HG03469 (cell line): Measurements from ENCODE around the gene HSPBAP1.
"Not testable (repeated sequence)": the region's sequence is repeated elsewhere in the genome, so short reads cannot be mapped to it uniquely, and the experiment has no call there.

Source experiments
- ATAC-seq: cut with Tn5 transposase; IDR thresholded peaks from one replicate; pipeline ENCODE4 v1.9.1; 2021; ENCODE audit warnings: mild to moderate bottlenecking, moderate library complexity, moderate number of reproducible peaks; ENCODE audit not compliant: unreplicated experiment

HSPBAP1 gene

DNA sequence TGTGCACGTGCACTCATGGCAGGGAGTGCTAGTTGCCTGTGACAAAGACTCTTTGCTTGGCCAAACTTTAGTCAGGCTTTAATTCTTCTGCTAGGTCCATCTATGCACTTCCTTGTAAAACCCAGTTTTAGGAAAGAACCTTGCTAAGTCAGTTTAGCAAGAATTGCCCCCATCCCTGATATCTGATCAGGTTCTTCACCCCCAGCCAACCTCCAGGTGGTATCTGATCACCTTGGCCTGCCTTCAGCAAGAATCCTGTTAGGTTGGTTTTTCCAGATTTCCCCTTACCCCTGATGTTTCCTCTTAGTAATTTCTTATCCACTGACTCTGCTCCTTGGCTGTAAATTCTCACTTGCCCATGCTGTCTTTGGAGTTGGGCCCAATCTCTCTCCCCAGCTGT, 8.4 kb downstream of the HSPBAP1 start:
- ATAC-seq: no peak

DNA sequence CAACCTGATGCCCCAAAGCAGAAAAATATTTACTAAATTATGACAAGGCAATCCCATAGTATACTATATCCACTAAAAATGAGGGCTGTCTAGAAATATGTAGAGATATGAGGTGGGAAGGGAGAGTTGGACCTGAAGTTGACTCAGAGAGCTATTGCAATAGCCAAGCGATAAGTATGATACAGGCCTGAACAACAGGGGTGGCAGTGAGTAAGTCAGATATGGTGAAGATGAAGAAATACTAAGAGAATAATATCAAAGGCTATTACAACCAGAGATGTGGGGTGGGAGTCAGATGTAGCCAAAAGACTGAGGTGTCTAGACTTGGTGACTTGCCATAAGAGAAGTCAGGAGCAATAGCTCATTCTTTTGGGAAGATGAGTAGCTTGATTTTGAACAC, 9.2 kb downstream of the HSPBAP1 start:
- ATAC-seq: no peak

DNA sequence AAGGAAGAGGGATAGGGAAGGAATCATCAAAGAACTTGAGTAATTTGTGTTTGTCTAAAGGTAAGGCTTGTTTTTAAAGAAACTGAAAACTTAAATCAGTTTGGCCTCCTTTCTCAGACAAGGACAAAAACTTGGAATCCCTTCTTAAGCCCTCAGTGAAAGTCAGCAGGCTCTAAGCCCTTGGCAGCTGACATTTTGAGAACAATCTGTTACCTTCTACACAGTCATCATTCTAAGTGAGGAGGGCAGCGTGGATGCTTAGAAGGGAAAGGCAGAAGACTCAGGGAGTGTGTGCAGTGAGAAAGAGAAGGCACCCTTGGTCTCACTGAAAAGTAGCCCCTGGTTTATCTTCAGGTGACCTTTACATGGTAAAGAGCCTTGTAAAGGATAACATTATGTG, 10.8 kb downstream of the HSPBAP1 start:
- ATAC-seq: no peak

DNA sequence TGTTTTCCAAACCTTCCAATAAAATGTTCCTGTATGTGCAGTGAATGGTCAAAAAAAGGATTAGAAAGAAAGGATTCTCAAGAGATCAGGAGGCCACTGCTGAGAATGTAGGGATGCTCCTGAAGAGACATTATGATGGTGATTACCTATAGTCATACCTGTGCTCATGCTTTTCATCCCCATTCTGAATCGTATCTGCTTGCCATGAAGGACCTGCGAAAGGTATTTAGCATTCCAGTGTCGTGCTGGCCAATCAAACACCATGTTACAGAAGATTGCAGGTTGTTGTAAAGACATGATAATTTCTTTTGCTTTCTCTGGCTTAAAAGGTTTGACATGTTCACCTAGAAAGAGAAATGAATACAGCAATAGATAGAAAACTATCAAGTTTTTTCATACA, 16.1 kb downstream of the HSPBAP1 start:
- ATAC-seq: no peak

DNA sequence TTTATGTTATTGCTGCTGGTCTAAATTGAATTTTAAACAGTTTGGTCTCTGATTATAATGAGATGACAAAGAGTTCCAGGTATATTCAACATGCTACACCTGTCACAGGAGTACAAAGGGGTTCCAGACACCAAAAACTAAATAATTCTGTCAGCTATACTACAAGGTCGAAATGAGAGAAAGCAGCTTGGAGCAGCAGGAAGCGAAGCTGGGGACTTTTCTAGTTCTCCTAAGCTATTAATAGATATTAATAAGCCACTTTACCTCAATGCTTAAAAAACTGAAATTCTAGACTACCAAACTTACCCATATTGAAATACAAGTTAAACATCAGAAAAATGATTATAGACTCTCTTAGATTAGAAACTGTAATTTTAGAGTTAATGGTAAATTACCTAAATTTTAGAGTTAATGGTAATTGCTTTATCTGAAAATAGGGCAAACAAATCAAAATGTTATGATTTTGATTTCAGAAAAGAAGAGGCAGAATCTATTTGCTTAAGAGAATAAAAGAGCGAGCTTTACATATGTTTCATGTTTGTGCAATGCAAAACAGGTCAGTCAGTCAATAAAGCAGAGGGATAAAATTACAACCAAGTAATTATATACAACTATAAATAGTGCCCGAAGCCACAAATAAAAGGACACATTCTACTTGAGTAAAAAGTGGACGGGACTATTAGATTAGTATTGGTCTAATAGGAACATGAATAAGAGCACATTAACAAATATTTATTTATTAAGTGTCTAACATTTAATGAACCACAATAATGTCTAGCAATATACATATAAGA, 16.8 kb downstream of the HSPBAP1 start:
- no peak for ATAC-seq

DNA sequence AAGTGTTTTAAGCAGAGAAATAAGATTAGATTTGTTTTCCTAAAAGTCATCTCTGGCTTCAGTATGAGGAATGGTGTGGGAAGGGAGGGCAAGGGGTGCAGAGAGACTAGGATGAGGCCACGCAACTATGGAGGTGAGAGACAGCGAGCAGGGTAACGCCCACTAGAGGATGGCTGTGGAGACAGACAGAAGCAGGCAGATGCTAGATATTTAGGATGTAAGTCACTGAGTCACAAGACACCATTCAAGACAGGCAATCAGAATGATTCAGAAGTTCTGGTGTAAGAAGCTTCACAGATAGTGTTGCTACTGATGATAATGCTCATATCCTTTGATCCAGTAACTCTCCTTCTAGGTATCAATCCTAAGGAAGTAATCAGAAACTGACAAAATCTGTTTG, 19.1 kb downstream of the HSPBAP1 start:
- ATAC-seq: no peak

DNA sequence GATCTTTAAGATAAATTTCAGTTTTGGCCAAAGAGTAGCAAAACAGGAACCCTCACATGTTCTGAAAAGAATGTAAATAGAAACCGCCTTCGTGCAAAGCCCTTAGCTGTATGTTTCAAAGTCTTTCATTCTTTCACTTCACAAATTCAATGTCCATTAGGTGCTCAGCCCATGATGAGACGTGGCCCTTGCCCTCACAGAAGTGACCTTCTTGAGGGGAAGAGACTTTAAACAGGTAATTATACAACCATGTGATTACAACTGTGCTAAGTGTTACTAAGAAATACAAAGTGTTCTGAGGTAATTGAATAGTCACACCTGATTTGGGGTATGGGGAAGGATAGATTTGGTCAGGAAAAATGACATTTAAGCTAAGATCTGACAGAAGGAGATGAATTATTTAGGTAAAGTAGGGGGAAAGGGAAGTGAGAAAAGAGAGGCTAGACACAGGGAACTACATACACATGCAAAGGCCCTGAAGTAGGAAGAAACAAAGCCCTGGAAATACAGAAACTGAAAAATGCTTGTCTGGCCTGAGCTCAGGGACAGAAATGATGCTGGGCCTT, 19.6 kb downstream of the HSPBAP1 start:
- no peak for ATAC-seq

DNA sequence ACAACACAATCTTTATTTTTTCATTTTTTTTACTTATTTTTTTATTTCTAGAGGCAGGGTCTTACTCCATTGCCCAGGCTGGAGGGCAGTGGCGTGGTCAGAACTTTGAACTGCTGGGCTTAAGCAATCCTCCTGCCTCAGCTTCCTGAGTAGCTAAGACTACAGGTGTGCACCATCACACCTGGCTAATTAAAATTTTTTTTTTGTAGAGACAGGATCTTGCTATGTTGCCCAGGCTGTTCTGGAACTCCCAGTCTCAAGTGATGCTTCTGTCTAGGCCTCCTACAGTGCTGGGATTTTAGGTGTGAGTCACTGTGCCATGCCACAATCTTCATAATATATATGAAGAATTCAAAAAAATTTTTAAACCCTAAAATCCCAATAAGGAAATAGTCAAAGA, 20.8 kb downstream of the HSPBAP1 start:
- ATAC-seq: no peak

DNA sequence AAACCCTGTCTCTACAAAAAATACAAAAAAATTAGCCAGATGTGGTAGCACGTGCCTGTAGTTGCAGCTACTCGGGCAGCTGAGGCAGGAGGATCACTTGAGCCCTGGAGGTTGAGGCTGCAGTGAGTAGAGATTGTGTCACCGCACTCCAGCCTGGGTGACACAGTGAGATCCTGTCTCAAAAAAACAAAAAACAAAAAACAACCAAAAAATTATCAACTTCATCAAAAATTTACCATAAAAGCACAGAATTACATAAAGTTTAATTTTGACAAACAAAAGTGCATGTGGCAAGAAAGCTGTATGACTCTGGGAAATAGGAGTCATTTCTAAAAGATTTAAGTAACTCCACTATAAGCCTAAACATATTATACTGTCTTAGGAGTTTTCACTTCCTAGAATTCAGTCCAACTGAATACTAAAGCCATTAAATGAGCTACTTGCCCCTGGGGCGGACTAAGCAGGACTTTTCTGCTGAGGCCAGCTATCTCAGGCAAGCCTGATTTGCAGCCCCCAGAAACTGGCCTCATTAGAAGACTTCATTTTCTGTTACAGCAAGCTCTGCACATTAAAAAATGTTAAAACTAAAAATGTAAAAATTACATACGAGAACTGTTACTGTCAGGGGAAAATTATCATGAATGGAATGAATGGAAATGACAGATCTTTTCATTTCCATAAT, 23.0 kb downstream of the HSPBAP1 start:
- no peak for ATAC-seq

DNA sequence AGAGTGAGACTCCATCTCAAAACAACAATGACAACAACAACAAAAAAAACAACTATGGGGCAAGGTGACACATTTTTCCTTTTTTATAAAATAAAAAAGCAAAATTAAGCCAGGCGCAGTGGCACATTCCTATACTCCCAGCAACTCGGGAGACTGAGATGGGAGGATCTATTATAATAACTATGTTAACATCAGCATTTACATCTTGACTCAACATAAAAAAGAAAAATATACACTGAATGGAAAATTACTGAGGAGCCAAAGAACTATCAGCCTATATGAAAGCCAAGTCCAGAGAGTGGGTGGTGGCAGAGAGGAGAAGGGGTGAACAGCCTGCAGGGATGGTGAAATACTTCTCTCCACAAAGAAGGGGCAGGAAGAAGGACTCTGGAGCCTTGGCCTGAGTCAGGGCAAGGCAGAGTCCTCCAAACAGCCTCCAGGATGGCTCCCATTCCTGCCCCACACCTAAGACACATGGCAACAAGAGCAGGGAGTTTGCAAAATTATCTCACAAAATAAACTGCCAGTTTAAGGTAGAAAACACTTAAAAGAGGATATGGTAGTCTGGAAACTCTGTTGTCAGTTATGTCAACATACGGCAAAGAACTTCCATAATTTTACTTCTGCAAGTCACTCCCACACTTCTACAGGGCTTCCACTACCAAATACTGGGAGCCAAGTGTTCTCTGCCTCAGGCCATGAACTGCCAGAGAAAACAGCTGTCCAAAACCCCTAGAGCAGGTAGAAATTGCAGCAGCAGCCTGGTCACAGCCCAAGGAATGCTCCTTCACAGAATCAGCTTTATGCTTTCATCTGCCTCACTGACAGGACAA, 25.9 kb downstream of the HSPBAP1 start:
- ATAC-seq: no peak

DNA sequence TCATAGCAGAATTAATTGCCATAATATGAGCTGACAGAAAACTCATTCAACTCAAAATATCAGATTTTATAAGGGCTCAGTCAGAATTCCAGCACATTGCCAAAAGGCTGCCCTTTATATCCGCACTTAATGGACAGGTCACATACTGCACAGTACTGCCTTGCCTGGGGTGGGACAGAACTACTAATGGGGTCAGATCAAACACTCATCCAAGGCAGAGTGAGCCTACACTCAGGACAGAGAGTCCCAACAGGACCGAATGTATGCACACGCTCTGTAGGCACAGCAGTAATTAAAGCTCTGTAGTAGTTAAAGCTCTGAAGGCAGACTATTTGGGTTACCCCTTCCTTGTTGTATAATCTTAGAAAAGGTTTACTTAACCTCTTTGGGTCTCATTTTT, 27.2 kb downstream of the HSPBAP1 start:
- ATAC-seq: no peak

DNA sequence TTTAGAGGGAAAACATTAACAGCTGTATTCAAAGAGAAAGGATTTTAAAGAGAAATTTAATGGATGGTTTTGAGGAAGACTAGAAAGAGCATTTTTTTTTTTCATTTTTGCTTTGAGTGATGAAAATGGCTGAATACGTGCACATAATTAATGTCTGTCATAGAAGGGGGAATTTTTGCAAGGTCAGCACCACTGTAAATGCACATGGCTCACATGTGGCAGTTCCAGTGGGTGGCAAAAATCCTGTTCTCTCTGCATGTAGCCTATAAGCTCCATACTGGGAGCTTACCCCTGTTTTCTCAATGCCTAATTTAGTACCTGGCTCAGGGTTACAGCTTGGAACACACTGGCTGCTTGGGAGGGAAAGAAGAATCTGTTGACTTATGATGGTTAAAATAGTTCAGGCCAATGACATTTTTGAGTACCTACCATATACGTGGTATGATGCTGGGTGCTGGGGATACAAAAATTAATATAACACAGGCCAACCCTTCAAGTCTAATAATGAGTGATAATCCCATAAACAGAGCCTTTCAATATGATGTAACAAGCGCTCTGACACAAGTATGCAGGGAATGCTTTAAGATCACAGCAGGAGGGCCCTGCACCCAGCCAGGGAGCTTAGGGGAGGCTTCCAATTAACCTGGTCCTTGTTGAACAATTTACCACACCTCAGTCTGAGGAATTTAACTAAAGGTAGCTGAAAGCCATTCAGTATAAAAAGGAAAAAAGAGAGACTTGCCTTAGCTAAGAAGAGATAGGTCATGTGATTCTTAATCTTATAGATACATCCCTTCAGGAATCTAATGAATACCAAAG, 33.0 kb downstream of the HSPBAP1 start:
- no peak for ATAC-seq

DNA sequence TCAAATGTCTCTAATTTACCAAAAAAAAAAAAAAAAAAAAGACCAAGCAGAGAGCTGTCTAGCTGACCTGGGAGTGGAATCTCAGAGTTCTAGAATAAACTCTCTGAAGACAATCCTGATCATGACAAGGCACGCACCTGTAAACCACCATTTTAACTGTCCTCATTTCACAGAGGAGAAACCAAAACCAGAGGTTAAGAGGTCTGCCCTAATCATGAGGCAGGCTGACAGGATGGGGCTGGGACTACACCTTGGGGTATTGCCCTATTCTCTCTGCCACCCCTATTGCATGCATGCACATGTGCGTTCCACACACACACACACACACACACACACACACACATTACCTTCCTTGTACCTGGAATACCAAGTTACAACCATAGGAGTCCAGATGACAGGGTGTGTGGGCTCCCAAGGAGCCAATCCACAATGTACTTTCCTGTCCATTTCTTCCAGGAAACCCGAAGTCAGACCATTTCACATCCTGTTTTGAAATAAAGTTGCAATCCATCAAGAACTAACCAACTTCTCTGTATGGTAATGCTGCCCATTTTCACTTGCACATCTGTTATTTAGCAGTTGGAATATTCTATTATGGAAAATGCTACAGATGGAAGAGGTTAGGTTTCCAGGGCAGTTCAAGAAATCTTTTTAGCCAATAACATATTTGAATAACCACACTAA, 34.6 kb downstream of the HSPBAP1 start:
- ATAC-seq: no peak

DNA sequence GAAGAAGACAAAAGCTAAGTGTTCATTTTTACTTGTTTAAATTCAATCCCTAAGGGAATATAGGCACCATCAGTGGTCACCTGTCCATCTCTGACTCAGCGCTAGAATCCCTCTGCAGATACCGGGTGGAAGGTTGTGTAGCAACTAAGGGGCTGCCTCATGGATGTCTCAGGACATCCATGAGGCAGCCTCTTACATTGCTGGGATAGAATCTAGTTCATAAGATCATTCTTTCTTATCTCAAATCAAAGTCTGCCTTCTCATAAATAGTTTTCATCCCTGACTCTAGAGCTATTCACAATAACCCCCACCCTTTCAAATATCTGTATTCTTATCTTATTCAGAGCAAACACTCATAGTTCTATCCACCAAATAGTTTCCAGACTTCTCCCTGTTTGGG, 38.1 kb downstream of the HSPBAP1 start:
- no peak for ATAC-seq

DNA sequence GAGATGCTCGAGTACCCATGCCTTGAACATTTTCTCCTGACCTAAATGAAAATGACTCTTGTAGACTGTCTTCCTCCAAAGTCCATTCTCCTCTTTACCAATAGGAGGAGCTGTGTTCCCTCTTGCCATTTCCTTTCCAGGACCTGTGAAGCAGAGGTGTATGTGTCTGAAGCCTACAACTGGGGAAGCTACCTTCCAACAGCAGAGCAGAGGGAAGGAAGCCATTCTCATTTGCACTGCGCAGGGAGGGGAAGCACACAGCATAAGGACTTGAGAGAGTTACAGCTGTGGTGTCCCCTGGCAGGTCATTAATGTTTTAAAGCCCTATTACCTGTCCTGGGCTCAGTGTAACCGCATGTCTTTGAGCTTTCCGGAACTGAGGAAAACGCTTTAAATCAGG, 38.7 kb downstream of the HSPBAP1 start:
- ATAC-seq: peak; percentile 76

DNA sequence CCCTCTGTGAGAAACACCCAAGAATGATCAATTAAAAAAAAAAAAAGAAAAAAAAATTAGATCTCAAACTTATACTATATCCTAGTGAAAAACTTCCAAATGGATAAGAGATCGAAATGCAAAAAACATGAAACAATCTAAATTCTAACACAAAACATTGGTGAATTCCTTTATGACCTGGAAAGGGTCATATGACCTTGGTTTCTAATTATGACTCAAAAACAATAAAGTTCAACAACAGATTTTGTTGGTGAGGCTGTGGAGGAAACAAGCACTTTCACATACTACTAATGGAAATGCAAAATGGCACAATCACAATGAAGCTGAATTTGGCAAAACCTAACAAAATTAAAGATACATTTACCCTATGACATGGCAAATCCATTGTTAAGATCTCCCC, 45.3 kb downstream of the HSPBAP1 start:
- ATAC-seq: no peak

DNA sequence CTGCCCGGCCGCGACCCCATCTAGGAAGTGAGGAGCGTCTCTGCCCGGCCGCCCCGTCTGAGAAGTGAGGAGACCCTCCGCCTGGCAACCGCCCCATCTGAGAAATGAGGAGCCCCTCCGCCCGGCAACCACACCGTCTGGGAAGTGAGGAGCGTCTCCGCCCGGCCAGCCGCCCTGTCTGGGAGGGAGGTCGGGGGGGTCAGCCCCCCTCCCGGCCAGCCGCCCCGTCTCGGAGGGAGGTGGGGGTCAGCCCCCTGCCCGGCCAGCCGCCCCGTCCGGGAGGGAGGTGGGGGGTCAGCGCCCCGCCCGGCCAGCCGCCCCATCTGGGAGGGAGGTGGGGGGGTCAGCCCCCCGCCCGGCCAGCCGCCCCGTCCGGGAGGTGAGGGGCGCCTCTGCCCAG, 46.3 kb downstream of the HSPBAP1 start:
- not testable (repeated sequence) for ATAC-seq

DNA sequence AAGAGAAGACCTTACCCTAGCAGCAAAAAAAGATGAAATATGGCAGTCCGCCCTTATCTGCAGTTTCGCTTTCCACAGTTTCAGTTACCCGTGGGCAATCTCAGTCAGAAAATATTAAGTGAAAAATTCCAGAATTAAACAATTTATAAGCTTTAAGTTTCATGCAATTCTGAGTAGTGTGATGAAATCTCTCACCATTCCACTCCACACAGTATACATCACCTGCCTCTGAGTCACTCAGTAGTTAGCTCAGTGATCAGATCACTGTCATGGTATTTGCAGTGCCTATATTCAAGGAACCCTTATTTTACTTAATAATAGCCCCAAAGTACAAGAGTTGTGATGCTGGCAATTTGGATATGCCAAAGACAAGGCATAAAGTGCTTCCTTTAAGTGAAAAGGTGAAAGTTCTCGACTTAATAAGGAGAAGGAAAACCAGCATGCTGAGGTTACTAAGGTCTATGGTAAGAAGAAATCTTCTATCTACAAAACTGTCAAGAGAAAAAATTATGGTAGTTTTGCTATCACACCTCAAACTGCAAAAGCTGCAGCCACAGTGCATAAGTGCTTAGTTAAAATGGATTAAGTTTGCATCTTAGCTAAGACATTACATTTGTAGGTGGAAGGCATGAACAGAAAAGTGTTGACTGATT, 48.1 kb downstream of the HSPBAP1 start:
- ATAC-seq: no peak

DNA sequence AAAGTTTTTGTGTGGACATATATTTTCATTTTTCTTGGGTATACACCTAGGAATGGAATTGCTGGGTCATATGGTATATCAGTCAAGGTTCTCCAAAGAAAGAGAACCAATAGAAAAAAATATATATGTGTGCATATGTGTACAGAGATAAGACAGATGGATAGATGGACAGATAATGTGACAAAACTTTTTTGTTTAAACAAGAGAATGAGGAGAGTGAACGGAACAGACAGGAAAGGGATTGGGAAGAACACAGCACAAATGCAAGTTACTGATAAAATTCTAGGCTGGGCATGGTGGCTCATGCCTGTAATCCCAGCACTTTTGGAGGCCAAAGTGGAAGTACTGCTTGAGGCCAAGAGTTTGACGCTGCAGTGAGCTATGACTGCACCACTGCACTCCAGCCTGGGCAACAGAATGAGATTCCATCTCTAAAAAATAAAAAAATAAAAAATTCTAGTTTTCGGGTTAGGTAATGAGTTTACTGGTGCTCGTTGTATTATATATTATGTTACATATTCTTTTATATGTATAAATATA, 50.0 kb downstream of the HSPBAP1 start:
- ATAC-seq: no peak
